ENCODE data around the gene CIRBP. TPM values are rescaled to one million over a fixed set of nuclear protein-coding genes. Genes with fewer than 3 reads are reported as not detected.

CIRBP gene
- total RNA-seq, 1 experiment from 2014 or later: 263 TPM

DNA sequence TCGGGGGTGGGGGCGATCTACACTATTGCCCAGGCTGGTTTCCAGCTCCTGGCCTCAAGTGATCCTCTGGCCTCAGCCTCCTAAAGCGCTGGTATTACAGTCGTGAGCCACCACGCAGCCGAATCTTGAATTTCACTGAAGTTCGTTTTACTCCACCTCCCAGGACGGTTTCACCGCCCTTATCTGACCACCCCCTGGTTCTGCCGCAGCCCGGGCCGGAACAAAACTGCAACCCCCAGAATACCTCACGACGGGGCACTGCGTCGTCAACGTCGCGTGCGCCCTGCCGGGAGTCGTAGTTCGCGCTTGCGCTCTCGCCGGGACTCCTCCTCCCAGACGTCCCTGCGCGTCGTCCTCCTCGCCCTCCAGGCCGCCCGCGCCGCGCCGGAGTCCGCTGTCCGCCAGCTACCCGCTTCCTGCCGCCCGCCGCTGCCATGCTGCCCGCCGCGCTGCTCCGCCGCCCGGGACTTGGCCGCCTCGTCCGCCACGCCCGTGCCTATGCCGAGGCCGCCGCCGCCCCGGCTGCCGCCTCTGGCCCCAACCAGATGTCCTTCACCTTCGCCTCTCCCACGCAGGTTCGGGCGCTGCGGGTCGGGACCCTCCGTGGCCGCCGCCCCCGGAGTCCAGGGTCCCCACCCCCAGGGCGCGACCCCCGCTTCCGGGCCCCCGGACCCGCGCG is 27.6 kb upstream of the CIRBP start, which contains the start of gene ATP5F1D:
ATP5F1D (plus strand) TSS at position 335 of the 679 bp plus-strand sequence; CDS start at position 435, 100 bp downstream.
- Mint-ChIP-seq H3K9me3 (no peaks in the 10 kb centered on the region; a peak in 1 of 5 replicates), H3K4me3 (peak within 1 kb of the TSS; percentile 85 to 92), H3K36me3 (ENCODE audit: insufficient read depth in 1 of 3, low read depth in 3 of 3) (peaks cover 0 to 2% (median 0%) of the 10 kb centered on the region in 3 experiments; a peak in 2 of 7 replicates), H3K27me3 (ENCODE audit: low read depth) (peaks cover 1% of the 10 kb centered on the region), H3K27ac (peak within 1 kb of the TSS; percentile 52 to 95 (median 84); a peak in 4 of 7 replicates), H3K4me1 (peaks cover 15 to 27% of the 10 kb centered on the region in 2 experiments)
- H3K56ac ChIP-seq (ENCODE audit: insufficient read length, low read depth, low read length): no peak within 1 kb of the TSS
- H3K9ac ChIP-seq (ENCODE audit: extremely low read depth, insufficient read length, low read length): peak within 1 kb of the TSS; percentile 39
- H2AFZ ChIP-seq (ENCODE audit: low read length): no peak within 1 kb of the TSS
- peak; percentile 94 for DNase-seq
- H3K9me3 ChIP-seq (ENCODE audit: control insufficient read depth, low read depth, low read length): no peaks in the 10 kb centered on the region
- no peak for TF ChIP-seq CTCF (conservative IDR thresholded peaks at IDR 0.05)
- WGBS (ENCODE audit: extremely low coverage, insufficient read length, low lambda C conversion rate): no CpG with 5 or more reads among the region's 79 CpGs
- no peak within 1 kb of the TSS for H3K14ac ChIP-seq (ENCODE audit: insufficient read depth, low read length)
- no peak within 1 kb of the TSS for H2AK5ac ChIP-seq (ENCODE audit: insufficient read length, low read length)
- no peak within 1 kb of the TSS for H2BK15ac ChIP-seq (ENCODE audit: low read depth, low read length)
- H4K5ac ChIP-seq (ENCODE audit: insufficient read length, low read depth, low read length): no peak within 1 kb of the TSS
- no peaks in the 10 kb centered on the region for H4K20me1 ChIP-seq (ENCODE audit: control insufficient read depth, insufficient read depth, insufficient read length)
- H3K27me3 ChIP-seq (ENCODE audit: insufficient read depth, low read length): no peaks in the 10 kb centered on the region
- H4K8ac ChIP-seq (replicated peaks; ENCODE audit: insufficient read length, low read depth, low read length): no peak within 1 kb of the TSS
- H3K18ac ChIP-seq (ENCODE audit: insufficient read length, low read depth, low read length): no peak within 1 kb of the TSS
- no peak within 1 kb of the TSS for H3T11ph ChIP-seq (ENCODE audit: low read length)
- H2BK5ac ChIP-seq (ENCODE audit: insufficient read length, low read length): no peak within 1 kb of the TSS
- H2BK120ac ChIP-seq (ENCODE audit: low read depth, low read length, poor library complexity, severe bottlenecking): no peak within 1 kb of the TSS
- H2BK20ac ChIP-seq (ENCODE audit: low read depth, low read length, poor library complexity, severe bottlenecking): no peak within 1 kb of the TSS
- peak within 1 kb of the TSS; percentile 52 for H3K4me2 ChIP-seq (ENCODE audit: insufficient read depth, insufficient read length, low read length)
- no peak within 1 kb of the TSS for H2BK12ac ChIP-seq (ENCODE audit: insufficient read length, low read depth, low read length)
- no peak within 1 kb of the TSS for H4K91ac ChIP-seq (ENCODE audit: insufficient read length, low read depth, low read length)
- H3K27ac ChIP-seq (ENCODE audit: insufficient read length, low read depth, low read length): no peak within 1 kb of the TSS
- no peaks in the 10 kb centered on the region for H3K4me1 ChIP-seq (ENCODE audit: insufficient read depth, low read length)
- no peaks in the 10 kb centered on the region; the same call in 1 of the 2 replicates for H3K79me2 ChIP-seq (ENCODE audit: insufficient read depth, low read length)
- no peak within 1 kb of the TSS for H3K23ac ChIP-seq (ENCODE audit: insufficient read length, low read depth, low read length)
- peaks cover 6% of the 10 kb centered on the region for H3K23me2 ChIP-seq (ENCODE audit: insufficient read length, low read depth, low read length, poor library complexity, severe bottlenecking)
- no peaks in the 10 kb centered on the region for H3K79me1 ChIP-seq (ENCODE audit: insufficient read depth, low read depth, low read length, poor library complexity, severe bottlenecking)
- no peak within 1 kb of the TSS for H3K4ac ChIP-seq (ENCODE audit: low read depth, low read length)
